Chondrocyte (in vitro differentiated cells): ENCODE results near the gene CRISPLD2. TPM values are rescaled to one million over a fixed set of nuclear protein-coding genes. Genes with fewer than 3 reads are reported as not detected.

Experiments used
- DNase-seq: peaks from one replicate; pipeline ENCODE4 v3.0.0; 2021; ENCODE audit warnings: mixed read lengths, low spot score
- H3K27ac Mint-ChIP-seq: one replicate; pipeline ENCODE4 v1.8.0; 2021; ENCODE audit warnings: mild to moderate bottlenecking, moderate library complexity, mixed read lengths; ENCODE audit not compliant: unreplicated experiment
- H3K27me3 Mint-ChIP-seq: 2 replicates; pipeline ENCODE4 v1.8.0; 2021; ENCODE audit warnings: low read depth, mixed read lengths
- H3K36me3 Mint-ChIP-seq: 2 replicates; pipeline ENCODE4 v1.8.0; 2021; ENCODE audit warnings: low read depth, mixed read lengths
- H3K4me1 Mint-ChIP-seq: 2 replicates; pipeline ENCODE4 v1.8.0; 2021; ENCODE audit warnings: low read depth, mild to moderate bottlenecking, mixed read lengths
- H3K4me3 Mint-ChIP-seq: one replicate; pipeline ENCODE4 v1.8.0; 2021; ENCODE audit warnings: mild to moderate bottlenecking, moderate library complexity, mixed read lengths; ENCODE audit not compliant: unreplicated experiment
- H3K9me3 Mint-ChIP-seq: 2 replicates; pipeline ENCODE4 v1.8.0; 2021; ENCODE audit warnings: low read depth, mixed read lengths
- total RNA-seq: library from RNA; stranded (reverse); gene quantifications from 3 replicates; pipeline ENCODE4 v1.2.1, GENCODE V29; 2021
- TF ChIP-seq, protein P1 (sequence below): fragments of 200-600 bp; sonication (generic); IDR thresholded peaks from 2 replicates; pipeline ENCODE4 v1.5.0; 2021; ENCODE audit warnings: antibody characterized with exemption, mild to moderate bottlenecking, moderate library complexity

The CRISPLD2 gene
- total RNA-seq, 1 donor from 2014 or later, result 12.1 TPM

DNA sequence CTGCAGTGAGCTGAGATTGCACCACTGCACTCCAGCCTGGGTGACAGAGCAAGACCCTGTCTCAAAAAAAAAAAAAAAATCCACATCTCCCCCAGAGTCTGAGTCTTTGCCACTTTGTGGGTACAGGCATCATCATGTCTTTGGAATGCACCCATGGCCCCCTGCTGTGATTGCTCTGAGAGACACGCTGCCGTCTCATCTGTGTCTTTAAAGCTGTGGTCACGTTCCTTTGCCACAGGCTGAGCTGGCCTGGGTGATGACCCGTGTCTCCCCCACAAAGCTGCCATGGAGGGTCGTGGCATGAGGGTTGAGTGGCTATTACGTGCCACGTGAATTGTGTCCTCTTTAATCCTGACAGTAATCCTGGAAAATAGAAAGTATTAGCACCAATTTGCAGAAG, 20.2 kb downstream of the CRISPLD2 start:
- Mint-ChIP-seq H3K9me3 (no peaks in the 10 kb centered on the region), H3K27me3 (no peaks in the 10 kb centered on the region), H3K27ac (peak overlapping the region; percentile 83), H3K4me1 (peaks cover 86% of the 10 kb centered on the region), H3K36me3 (no peaks in the 10 kb centered on the region), H3K4me3 (no peak overlapping the region)
- TF ChIP-seq, protein P1, sequence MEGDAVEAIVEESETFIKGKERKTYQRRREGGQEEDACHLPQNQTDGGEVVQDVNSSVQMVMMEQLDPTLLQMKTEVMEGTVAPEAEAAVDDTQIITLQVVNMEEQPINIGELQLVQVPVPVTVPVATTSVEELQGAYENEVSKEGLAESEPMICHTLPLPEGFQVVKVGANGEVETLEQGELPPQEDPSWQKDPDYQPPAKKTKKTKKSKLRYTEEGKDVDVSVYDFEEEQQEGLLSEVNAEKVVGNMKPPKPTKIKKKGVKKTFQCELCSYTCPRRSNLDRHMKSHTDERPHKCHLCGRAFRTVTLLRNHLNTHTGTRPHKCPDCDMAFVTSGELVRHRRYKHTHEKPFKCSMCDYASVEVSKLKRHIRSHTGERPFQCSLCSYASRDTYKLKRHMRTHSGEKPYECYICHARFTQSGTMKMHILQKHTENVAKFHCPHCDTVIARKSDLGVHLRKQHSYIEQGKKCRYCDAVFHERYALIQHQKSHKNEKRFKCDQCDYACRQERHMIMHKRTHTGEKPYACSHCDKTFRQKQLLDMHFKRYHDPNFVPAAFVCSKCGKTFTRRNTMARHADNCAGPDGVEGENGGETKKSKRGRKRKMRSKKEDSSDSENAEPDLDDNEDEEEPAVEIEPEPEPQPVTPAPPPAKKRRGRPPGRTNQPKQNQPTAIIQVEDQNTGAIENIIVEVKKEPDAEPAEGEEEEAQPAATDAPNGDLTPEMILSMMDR, result no peak
- DNase-seq, result no peak

DNA sequence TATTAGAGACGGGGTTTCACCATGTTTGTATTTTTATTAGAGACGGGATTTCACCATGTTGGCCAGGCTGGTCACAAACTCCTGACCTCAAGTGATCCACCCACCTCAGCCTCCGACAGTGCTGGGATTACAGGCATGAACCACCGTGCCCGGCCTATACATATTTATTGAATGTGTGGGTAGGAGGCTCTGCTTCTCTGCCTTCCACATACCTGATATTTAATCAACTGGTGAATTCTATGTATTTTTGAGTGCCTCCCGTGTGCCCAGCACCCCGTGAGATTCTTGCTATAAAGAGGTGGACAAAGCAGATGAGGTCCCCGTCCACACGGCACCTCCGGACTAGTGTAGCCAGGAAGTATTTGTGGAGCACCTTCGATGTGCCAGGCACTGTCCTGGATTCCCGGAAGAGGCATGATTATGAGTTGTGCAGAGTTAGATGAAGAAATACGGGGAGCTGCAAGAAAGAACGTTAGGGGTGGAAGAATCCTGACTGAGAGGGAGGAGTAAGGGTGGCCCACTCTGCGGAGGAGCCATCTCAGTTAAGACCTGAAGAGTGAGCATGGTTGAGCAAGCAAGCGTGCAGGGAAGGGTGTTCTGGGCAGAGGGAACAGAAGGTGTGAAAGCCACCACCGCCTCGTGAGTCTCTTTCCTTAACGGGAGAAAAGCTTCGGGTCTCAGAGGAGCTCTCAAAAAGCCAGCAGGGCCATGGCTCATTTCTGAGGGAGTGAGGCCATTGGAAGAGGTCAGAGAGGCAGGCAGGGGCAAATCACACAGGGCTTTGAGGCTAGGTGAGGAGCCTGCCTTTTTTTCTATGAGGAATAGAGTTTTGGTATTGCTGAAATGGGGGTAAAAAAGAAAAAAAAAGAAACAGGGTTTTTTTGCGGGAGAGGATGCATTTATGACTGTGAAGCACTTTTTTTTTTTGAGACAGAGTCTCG, 21.2 kb downstream of the CRISPLD2 start:
- Mint-ChIP-seq H3K27me3 (no peaks in the 10 kb centered on the region), H3K36me3 (no peaks in the 10 kb centered on the region), H3K9me3 (no peaks in the 10 kb centered on the region), H3K4me3 (no peak overlapping the region), H3K4me1 (peaks cover 78% of the 10 kb centered on the region), H3K27ac (no peak overlapping the region)
- no peak for DNase-seq
- TF ChIP-seq, protein P1, result no peak

DNA sequence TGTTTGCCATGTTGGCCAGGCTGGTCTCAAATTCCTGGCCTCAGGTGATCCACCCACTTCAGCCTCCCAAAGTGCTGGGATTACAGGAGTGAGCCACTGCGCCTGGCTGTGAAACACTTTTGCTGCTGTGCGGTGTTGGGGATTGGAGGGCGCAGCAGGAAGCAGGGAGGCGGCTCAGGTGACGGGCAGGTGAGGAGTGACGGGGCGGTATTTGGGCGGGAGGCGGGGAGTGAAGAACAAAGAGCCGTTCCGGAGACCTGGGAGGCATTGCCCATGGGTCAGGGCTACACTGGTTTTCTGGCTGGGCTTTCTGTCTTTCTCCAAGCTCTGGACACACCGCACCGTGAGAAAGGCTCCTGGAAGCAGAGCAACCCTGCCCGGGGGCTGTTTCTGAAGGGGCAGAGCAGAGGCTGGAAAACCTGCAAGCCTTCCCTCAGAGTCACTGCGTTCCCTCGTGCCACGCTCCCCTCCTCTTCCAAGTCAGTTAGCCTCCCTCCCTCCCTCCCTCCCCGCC, 22.1 kb downstream of the CRISPLD2 start:
- no peak for DNase-seq
- Mint-ChIP-seq H3K36me3 (no peaks in the 10 kb centered on the region), H3K27me3 (no peaks in the 10 kb centered on the region), H3K4me3 (no peak overlapping the region), H3K27ac (peak overlapping the region; percentile 36), H3K9me3 (no peaks in the 10 kb centered on the region), H3K4me1 (peaks cover 69% of the 10 kb centered on the region)
- TF ChIP-seq, protein P1, result no peak

DNA sequence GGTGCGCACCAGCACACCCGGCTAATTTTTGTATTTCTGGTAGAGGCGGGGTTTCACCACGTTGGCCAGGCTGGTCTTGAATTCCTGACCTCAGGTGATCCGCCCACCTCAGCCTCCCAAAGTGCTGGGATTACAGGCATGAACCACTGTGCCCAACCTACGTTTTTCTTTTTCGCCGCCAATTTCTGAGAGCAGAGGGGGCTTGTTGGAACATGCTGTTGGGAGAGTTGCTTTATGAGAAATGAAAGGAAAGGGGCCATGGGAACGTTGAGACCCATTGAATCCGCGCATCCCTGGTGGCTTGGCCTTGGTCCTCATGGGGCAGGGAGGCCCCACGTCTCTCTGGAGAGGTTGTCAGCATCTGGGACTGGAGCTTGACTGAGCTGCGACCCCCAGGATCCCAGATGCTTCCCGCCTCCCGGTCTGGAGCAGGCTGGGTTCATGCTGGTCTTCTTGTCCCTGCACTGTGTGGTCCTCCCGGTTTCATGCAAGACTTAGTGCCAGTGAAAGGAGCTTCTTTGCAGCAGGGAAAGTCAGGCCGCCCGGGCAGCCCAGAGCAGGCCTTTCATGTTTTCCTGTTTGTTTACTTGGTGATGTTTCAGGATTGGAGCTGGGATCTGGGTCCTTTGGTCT, 22.8 kb downstream of the CRISPLD2 start:
- Mint-ChIP-seq H3K4me1 (peaks cover 65% of the 10 kb centered on the region), H3K27me3 (no peaks in the 10 kb centered on the region), H3K4me3 (no peak overlapping the region), H3K36me3 (no peaks in the 10 kb centered on the region), H3K9me3 (no peaks in the 10 kb centered on the region), H3K27ac (peak overlapping the region; percentile 45)
- no peak for DNase-seq
- TF ChIP-seq, protein P1, result no peak
